GM13977 (cell line): Measurements from ENCODE around the gene PURA.

Experiments
- DNase-seq: peaks from one replicate; pipeline ENCODE4 v3.0.0; 2012; ENCODE audit warnings: low spot score
- CTCF ChIP-seq: IDR thresholded peaks from 2 replicates; pipeline ENCODE4 v1.5.1; 2012; ENCODE audit warnings: mild to moderate bottlenecking, control low read depth; ENCODE audit not compliant: insufficient read depth; ENCODE audit errors: extremely low read depth, missing control alignments
- in situ Hi-C: fragments of 300-500 bp; cut with MboI; formaldehyde crosslinking; loops from one replicate; pipeline ENCODE4 v1.12.0; 2022; ENCODE audit warnings: low sequenced_read_pairs, low pct_unique_long_range_greater_than_20kb, mixed read lengths, inconsistent platforms; ENCODE audit not compliant: unreplicated experiment

PURA gene

GRCh38 chr5:140083120-140083519 lies 30.8 kb upstream of the PURA start:
- in situ Hi-C loops, result loop anchor here (5.0 kb wide), 1 partner anchor 69 kb away; no protein-coding TSS in a partner anchor
- no peak for TF ChIP-seq CTCF
- no peak for DNase-seq

- no peak for TF ChIP-seq CTCF
- DNase-seq, result no peak
- in situ Hi-C loops, result loop anchor here (5.0 kb wide), 1 partner anchor 69 kb away; no protein-coding TSS in a partner anchor
Measured at GRCh38 chr5:140083650-140084049, 30.3 kb upstream of the PURA start.

- in situ Hi-C loops, result loop anchor here (5.0 kb wide), 1 partner anchor 68 kb away; no protein-coding TSS in a partner anchor
- no peak for DNase-seq
- TF ChIP-seq CTCF, result no peak
Measured at GRCh38 chr5:140084541-140084940, 29.4 kb upstream of the PURA start.

- TF ChIP-seq CTCF, result no peak
- no peak for DNase-seq
- in situ Hi-C loops, result no loop called here
Measured at GRCh38 chr5:140090251-140090650, 23.7 kb upstream of the PURA start.

GRCh38 chr5:140093179-140093578 lies 20.7 kb upstream of the PURA start:
- in situ Hi-C loops, result no loop called here
- TF ChIP-seq CTCF, result no peak

GRCh38 chr5:140093866-140094265 lies 20.0 kb upstream of the PURA start:
- no peak for TF ChIP-seq CTCF
- DNase-seq, result no peak
- in situ Hi-C loops, result no loop called here

More at GRCh38 chr5:140093179-140093578, 20.7 kb upstream of the PURA start:
- DNase-seq, result no peak

GRCh38 chr5:140094889-140095288 lies 19.0 kb upstream of the PURA start:
- DNase-seq, result no peak
- TF ChIP-seq CTCF, result no peak
- in situ Hi-C loops, result no loop called here
